HepG2 (cell line): ENCODE data around the gene PIK3CD. TPM values are rescaled to one million over a fixed set of nuclear protein-coding genes. Genes with fewer than 3 reads are reported as not detected.

ENCODE experiments used
- KIAA2018 ChIP-seq: sonication (generic); formaldehyde crosslinking; IDR thresholded peaks from 2 replicates; pipeline ENCODE4 v1.5.0; 2020; ENCODE audit warnings: mild to moderate bottlenecking, missing genetic modification reagents, borderline replicate concordance
- ZBTB40 ChIP-seq, 2 experiments: fragments of 450-650 bp in 1 of 2; sonication (generic) in 1 of 2; formaldehyde crosslinking in 1 of 2; IDR thresholded peaks; 2 replicates each; pipeline versions ENCODE4 v1.6.1 to v1.8.0; 2016 to 2022; ENCODE audit warnings: antibody characterized with exemption in 1 of 2, mild to moderate bottlenecking in 1 of 2, missing genetic modification reagents in 1 of 2
- polyA plus RNA-seq, 8 experiments: library from polyadenylated mRNA; depleted of rRNA in 3 of 8; stranded (reverse) in 7 of 8; unstranded in 1 of 8; fragments of >200 nt; fragmentation: Illumina TruSeq in 4 of 8; extraction: Trizol in 4 of 8; gene quantifications; 2 replicates each; pipeline versions ENCODE4 v1.2.1 to v1.2.3, GENCODE V29; 2011 to 2016; ENCODE audit warnings: low read depth in 4 of 8, missing spikeins in 1 of 8, mixed read lengths in 1 of 8; ENCODE audit not compliant: insufficient read depth in 1 of 8
- total RNA-seq, 5 experiments: library from RNA; depleted of rRNA; stranded (reverse); fragments of >200 nt; fragmentation: Illumina TruSeq; extraction: Trizol; gene quantifications; 2 replicates each; pipeline ENCODE4 v1.2.3, GENCODE V29; 2016; ENCODE audit warnings: low read depth in 1 of 5

PIK3CD gene
- total and polyA plus RNA-seq, 2 of the 13 experiments (the other 11 are each of a cell fraction or from before 2014, with no cell fraction given), result 7.1 to 10.0 TPM

GRCh38 chr1:9680091-9680490 lies 28.6 kb downstream of the PIK3CD start (continued):
- TF ChIP-seq KIAA2018, result no peak
- no peak for TF ChIP-seq ZBTB40 (IDR thresholded peaks at IDR 0.05)
- TF ChIP-seq ZBTB40 (CRISPR knock-in tag; IDR thresholded peaks at IDR 0.05), result no peak
- TF ChIP-seq, all 625 proteins: peak for 0
